GM12878 (cell line): Measurements from ENCODE around the gene BSPRY. TPM values are rescaled to one million over a fixed set of nuclear protein-coding genes. Genes with fewer than 3 reads are reported as not detected.

ENCODE experiments used
- ATAC-seq: fragments of 200-7000 bp; cut with Tn5 transposase; 3 replicates; pipeline ENCODE4 v1.9.1; 2020; ENCODE audit warnings: mild to moderate bottlenecking, moderate library complexity
- BruUV-seq: library from RNA; stranded (reverse); fragments of 400-500 nt; replicated peaks from 2 replicates; lab custom pipeline; 2021; lab: Mats Ljungman, UMichigan
- CTCF ChIA-PET: fragments of 300-600 bp; sonication (Branson Sonifier 250); formaldehyde crosslinking; extraction: SDS; loops from one replicate; lab custom pipeline; 2021; ENCODE audit warnings: inconsistent platforms; lab: Yijun Ruan, JAX
- POLR2A ChIA-PET: fragments of 350-600 bp; formaldehyde crosslinking; extraction: SDS; loops from one replicate; lab custom pipeline; 2021; ENCODE audit warnings: inconsistent platforms; lab: Charles Lee
- RAD21 ChIA-PET: fragments of 300-600 bp; sonication (Branson Sonifier 250); formaldehyde crosslinking; loops from one replicate; lab custom pipeline; 2023; ENCODE audit warnings: antibody characterized with exemption; ENCODE audit not compliant: unreplicated experiment; lab: Charles Lee
- SMC1A ChIA-PET: fragments of 300-600 bp; sonication (Branson Sonifier 250); formaldehyde crosslinking; loops from one replicate; lab custom pipeline; 2023; ENCODE audit not compliant: unreplicated experiment, uncharacterized antibody; lab: Charles Lee
- DNase-seq: peaks from one replicate; pipeline ENCODE4 v3.0.0-alpha.2; 2011; ENCODE audit warnings: low read depth, low spot score
- FAIRE-seq: peaks from 3 replicates; lab custom pipeline; 2011; peaks lifted over from hg19 to GRCh38; lab: Jason Lieb, UNC
- H2AFZ ChIP-seq: 2 replicates; pipeline ENCODE4 v1.6.0; 2011; ENCODE audit warnings: low read depth, low read length, control low read depth; ENCODE audit not compliant: control insufficient read depth
- H3K27ac ChIP-seq: 2 replicates; pipeline ENCODE4 v1.5.1; 2011; ENCODE audit warnings: control low read depth; ENCODE audit not compliant: control insufficient read depth, insufficient read depth
- H3K27me3 ChIP-seq, 2 experiments: replicated peaks in 1 of 2; 2 replicates each; pipeline versions ENCODE4 v1.6.0 to v1.6.1; 2011; ENCODE audit warnings: low read length in 1 of 2; ENCODE audit not compliant: control insufficient read depth in 2 of 2, insufficient read depth in 2 of 2
- H3K36me3 ChIP-seq, 2 experiments: 2 replicates each; pipeline ENCODE4 v1.5.1; 2011; ENCODE audit warnings: low read length in 1 of 2; ENCODE audit not compliant: control insufficient read depth in 2 of 2, insufficient read depth in 2 of 2
- H3K4me1 ChIP-seq: 2 replicates; pipeline ENCODE4 v1.6.1; 2011; ENCODE audit warnings: mild to moderate bottlenecking, low read length, moderate library complexity, mixed read lengths; ENCODE audit not compliant: control insufficient read depth, insufficient read depth
- H3K4me2 ChIP-seq: 2 replicates; pipeline ENCODE4 v1.6.0; 2011; ENCODE audit warnings: control low read depth; ENCODE audit not compliant: control insufficient read depth, insufficient read depth
- H3K4me3 ChIP-seq: fragments of 200-600 bp; sonication (generic); 2 replicates; pipeline ENCODE4 v1.5.1; 2016
- H3K79me2 ChIP-seq: 2 replicates; pipeline ENCODE4 v1.6.0; 2011; ENCODE audit warnings: low read length; ENCODE audit not compliant: control insufficient read depth, insufficient read depth
- H3K9ac ChIP-seq: 2 replicates; pipeline ENCODE4 v1.8.0; 2011; ENCODE audit warnings: low read length, control low read depth, mixed read lengths; ENCODE audit not compliant: control insufficient read depth, insufficient read depth
- H3K9me3 ChIP-seq: replicated peaks from 3 replicates; pipeline ENCODE4 v1.5.1; 2011; ENCODE audit warnings: mild to moderate bottlenecking, low read length; ENCODE audit not compliant: control insufficient read depth, insufficient read depth
- H4K20me1 ChIP-seq: 2 replicates; pipeline ENCODE4 v1.6.0; 2011; ENCODE audit not compliant: control insufficient read depth, insufficient read depth
- ATF7 ChIP-seq: fragments of 450-650 bp; IDR thresholded peaks from 2 replicates; pipeline ENCODE4 v1.6.1; 2016; ENCODE audit warnings: low read depth, mild to moderate bottlenecking
- FOS ChIP-seq: IDR thresholded peaks from 3 replicates; pipeline ENCODE4 v1.6.1; 2011; ENCODE audit warnings: borderline replicate concordance; ENCODE audit not compliant: insufficient read length; ENCODE audit errors: extremely low read depth
- POLR2AphosphoS2 ChIP-seq: IDR thresholded peaks from 2 replicates; pipeline ENCODE4 v1.6.1; 2011; ENCODE audit warnings: low read depth, mild to moderate bottlenecking, low read length, improper control_type of control experiment, moderate library complexity
- WGBS: methylation state at CpG from one replicate; pipeline ENCODE4 v1.1.6; 2016; ENCODE audit warnings: low lambda C conversion rate; ENCODE audit not compliant: insufficient replicate concordance, insufficient coverage; ENCODE audit errors: missing lambda C conversion rate; 5-methylcytosine and 5-hydroxymethylcytosine counted together
- in situ Hi-C: fragments of 300-500 bp; cut with MboI; formaldehyde crosslinking; loops from 9 replicates; pipeline ENCODE4 v1.14.3; 2018; ENCODE audit warnings: mixed read lengths
- intact Hi-C: fragments of 100-400 bp; cut with micrococcal nuclease; formaldehyde crosslinking; loops from one replicate; pipeline ENCODE4 v1.14.2; 2022; ENCODE audit not compliant: unreplicated experiment
- polyA plus RNA-seq, 11 experiments: library from polyadenylated mRNA; depleted of rRNA in 4 of 11; unstranded in 6 of 11; stranded (reverse) in 5 of 11; fragments of >200 nt; fragmentation: Nextera tagmentation in 4 of 11; fragmentation: Illumina TruSeq in 1 of 11; extraction: Ambion mirVana in 4 of 11; extraction: Trizol in 1 of 11; gene quantifications; 1 replicate in 1 of 11; 2 replicates in 10 of 11; pipeline versions ENCODE4 v1.2.1 to v1.2.3, GENCODE V29; 2011 to 2016; ENCODE audit warnings: inconsistent platforms in 2 of 11, missing spikeins in 2 of 11, low read depth in 1 of 11
- total RNA-seq, 4 experiments: library from RNA; depleted of rRNA in 3 of 4; stranded (reverse); fragments of >200 nt in 3 of 4; fragmentation: Illumina TruSeq in 1 of 4; extraction: Trizol in 1 of 4; gene quantifications; 2 replicates each; pipeline versions ENCODE4 v1.2.1 to v1.2.3, GENCODE V29; 2013 to 2021
- TF ChIP-seq, protein P1 (sequence below): fragments of 450-650 bp; IDR thresholded peaks from 2 replicates; pipeline ENCODE4 v1.6.1; 2016; ENCODE audit warnings: mild to moderate bottlenecking

The BSPRY gene
- total and polyA plus RNA-seq, 10 of the 15 experiments (the other 5 are each of a cell fraction or from before 2014, with no cell fraction given): 0.45 to 6.3 (median 4.1) TPM

DNA sequence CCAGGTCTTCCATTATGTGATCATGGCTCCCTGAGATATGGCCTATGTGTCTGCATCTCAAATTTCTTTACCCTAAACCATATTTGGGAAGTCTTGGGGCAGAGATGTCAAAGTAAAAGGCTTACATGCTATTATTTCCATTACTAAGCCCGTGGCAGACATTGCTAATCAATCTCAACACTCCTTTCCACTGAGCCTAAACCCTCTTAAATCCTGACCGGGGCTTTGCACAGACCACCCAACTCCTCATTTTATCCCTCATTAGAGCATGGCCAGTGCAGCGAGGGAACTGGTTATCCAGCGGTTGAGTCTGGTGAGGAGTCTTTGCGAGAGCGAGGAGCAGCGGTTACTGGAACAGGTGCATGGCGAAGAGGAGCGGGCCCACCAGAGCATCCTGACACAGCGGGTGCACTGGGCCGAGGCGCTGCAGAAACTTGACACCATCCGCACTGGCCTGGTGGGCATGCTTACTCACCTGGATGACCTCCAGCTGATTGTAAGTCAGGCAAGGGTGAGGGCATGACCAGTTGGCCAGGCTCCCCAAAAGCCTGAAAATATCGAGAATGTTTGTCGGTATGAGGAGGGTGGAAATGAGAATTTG, 11.0 kb downstream of the BSPRY start:
- WGBS: 66% methylated on average over 15 of the region's 15 CpGs
- no peak for FAIRE-seq
- Histone ChIP-seq H3K4me3 (no peak overlapping the region), H3K36me3 (no peaks in the 10 kb centered on the region), H3K79me2 (no peaks in the 10 kb centered on the region), H3K27ac (no peak overlapping the region), H4K20me1 (no peaks in the 10 kb centered on the region), H3K27me3 (no peaks in the 10 kb centered on the region), H3K9me3 (no peaks in the 10 kb centered on the region)
- ChIA-PET RAD21 (no interaction called here), SMC1A (no interaction called here)
- TF ChIP-seq, protein P1, sequence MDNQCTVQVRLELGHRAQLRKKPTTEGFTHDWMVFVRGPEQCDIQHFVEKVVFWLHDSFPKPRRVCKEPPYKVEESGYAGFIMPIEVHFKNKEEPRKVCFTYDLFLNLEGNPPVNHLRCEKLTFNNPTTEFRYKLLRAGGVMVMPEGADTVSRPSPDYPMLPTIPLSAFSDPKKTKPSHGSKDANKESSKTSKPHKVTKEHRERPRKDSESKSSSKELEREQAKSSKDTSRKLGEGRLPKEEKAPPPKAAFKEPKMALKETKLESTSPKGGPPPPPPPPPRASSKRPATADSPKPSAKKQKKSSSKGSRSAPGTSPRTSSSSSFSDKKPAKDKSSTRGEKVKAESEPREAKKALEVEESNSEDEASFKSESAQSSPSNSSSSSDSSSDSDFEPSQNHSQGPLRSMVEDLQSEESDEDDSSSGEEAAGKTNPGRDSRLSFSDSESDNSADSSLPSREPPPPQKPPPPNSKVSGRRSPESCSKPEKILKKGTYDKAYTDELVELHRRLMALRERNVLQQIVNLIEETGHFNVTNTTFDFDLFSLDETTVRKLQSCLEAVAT: peak; percentile 77
- no peak for TF ChIP-seq POLR2AphosphoS2
- TF ChIP-seq, all 136 proteins: peak for 1
- no peak for ATAC-seq
- DNase-seq: no peak
- ChIA-PET CTCF (interaction anchor here (0.5 kb wide), 1 partner anchor 50 kb away, joined by 3 read pairs; the partner anchor contains the start of genes C9orf43 and POLE3), POLR2A (no interaction called here)
- Histone ChIP-seq H3K4me1 (no peaks in the 10 kb centered on the region), H3K9ac (no peak overlapping the region), H3K4me2 (no peak overlapping the region), H2AFZ (no peak overlapping the region)
- intact Hi-C loops (no loop called here), in situ Hi-C loops (no loop called here)
- BruUV-seq: no TSS peak

DNA sequence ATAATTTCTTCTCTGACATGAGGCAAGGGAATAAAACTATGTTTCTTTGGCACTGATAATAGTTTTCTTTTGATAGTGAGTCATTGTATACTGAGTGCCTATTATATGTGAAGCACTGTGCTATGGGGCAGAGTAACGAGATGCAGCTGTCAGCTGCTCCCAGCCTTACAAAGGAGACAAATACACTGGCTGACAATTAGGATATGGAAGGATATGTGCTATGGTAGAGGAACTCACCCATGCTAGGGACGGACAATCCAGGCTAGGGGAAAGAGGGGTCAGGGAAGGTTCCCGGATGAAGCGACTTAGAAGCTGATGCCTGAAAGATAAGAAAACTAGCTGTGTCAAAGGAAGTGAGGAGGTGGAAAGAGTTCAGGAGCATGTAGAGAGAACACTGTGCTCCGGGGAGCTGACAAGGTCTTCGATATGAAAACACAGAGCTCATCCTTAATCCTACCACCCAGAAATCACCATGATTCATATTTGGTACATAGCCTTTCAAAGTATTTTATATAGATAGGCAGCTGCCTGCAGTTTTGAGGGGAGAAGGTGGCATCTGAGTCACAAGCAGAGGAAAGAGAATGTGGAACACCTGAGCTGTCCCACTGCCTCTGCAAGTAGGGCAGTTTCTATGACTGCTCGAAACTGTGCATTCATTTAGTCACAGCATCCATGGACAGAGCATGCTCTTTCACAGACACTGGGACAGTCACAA, 12.1 kb downstream of the BSPRY start:
- WGBS: 40% methylated on average over 7 of the region's 7 CpGs
- H3K4me1 ChIP-seq: no peaks in the 10 kb centered on the region
- no peaks in the 10 kb centered on the region for H3K9me3 ChIP-seq
- intact Hi-C loops (no loop called here), in situ Hi-C loops (no loop called here)
- no TSS peak for BruUV-seq
- ChIA-PET RAD21 (no interaction called here), CTCF (interaction anchor here (0.7 to 1.1 kb wide), 3 partner anchors 46 to 293 kb away, joined by 3 to 4 read pairs (median 3); no protein-coding TSS in a partner anchor), SMC1A (interaction anchor here (0.6 to 1.7 kb wide), 5 partner anchors 10 to 1032 kb away, joined by 3 to 5 read pairs (median 3); no protein-coding TSS in a partner anchor), POLR2A (interaction anchor here (0.6 kb wide), 1 partner anchor 13 kb away, joined by 3 read pairs; no protein-coding TSS in a partner anchor)
- no peaks in the 10 kb centered on the region for H4K20me1 ChIP-seq
- H2AFZ ChIP-seq: no peak overlapping the region
- no peak overlapping the region for H3K4me3 ChIP-seq
- DNase-seq (no peak), ATAC-seq (peak; percentile 26; the same call in 2 of the 3 replicates), FAIRE-seq (no peak)
- no peak for TF ChIP-seq ATF7
- no peak for TF ChIP-seq FOS
- H3K79me2 ChIP-seq: no peaks in the 10 kb centered on the region
- H3K4me2 ChIP-seq: no peak overlapping the region
- H3K27me3 ChIP-seq: no peaks in the 10 kb centered on the region
- no peaks in the 10 kb centered on the region for H3K36me3 ChIP-seq
- no peak overlapping the region for H3K27ac ChIP-seq
- no peak overlapping the region for H3K9ac ChIP-seq
